ENCODE data around the gene HS3ST4.
"Not testable (repeated sequence)": the region's sequence is repeated elsewhere in the genome, so short reads cannot be mapped to it uniquely, and the experiment has no call there.

HS3ST4 gene

DNA sequence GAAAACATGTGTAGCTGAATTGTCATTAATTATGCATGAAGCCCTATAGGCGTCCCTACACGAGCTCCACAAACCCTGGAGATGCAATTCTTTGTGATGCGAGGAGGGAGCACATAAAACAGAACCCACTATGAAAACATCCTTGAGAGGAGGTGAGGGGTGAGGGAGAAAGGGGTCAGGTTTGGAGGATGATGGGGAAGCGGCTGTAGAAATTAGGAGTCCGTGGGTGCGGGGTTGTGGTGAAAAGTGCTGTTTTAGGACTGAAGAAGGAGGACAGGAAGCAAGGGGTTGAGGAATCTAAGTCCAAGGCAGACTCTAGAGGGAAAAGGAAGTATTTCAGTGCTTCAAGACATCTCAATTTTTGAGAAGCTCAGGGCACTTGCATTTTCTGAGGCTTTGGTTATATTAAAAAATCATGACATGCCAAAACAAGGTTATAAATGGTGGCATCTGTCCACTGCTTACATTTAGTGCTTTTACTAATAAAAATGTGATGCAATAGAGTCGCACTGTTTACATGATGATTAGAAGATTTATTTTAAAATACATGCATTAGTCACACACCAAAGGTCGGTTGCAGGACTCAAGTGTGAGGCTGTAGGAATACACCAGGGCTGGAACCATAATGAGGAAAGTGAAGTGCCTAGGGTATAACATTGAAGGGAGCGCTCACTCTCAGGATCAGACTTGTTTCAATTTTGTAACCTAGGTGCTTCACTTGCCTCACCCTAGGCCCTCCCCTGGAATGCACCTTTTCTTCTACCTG lies 379.5 kb downstream of the HS3ST4 start:
- no peak overlapping the region for H3K4me3 ChIP-seq (ENCODE audit: low read depth, low read length)
- no peak for TF ChIP-seq CTCF (IDR thresholded peaks at IDR 0.05; ENCODE audit: low read depth, low read length, missing control alignments)
- no peak for DNase-seq (ENCODE audit: low read depth)
- in situ Hi-C loops (cut with HindIII; ENCODE audit: low sequenced_read_pairs), result no loop called here

DNA sequence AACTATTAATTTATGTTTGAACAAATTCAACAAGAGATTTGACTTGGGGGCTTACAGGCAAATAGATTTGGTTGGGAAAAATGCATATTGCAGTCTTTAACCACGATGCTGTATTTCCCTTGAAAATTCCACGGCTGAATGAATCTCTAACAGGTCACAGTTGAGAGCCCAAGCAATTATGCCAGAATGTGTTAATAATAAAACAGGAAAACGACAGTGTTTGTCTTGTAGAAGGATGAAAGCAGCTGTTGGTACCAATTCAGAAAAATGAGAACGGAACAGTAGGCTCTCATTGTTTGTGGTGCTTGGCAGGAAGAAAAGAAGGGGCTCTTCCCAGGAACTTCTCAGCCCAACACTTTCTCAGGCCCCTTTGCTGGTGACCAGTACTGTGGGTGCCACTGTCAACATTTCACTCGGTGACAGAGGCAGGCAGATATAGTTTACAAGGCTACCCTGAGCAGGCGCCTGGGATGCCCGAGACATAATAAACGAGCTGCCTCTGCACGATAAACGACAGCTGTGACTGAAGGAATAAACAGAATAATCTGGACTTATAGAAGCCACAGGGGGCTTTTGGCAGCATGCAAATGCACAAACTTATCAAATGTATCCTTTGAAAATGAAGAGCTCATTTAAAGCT lies 387.1 kb downstream of the HS3ST4 start:
- no peak for DNase-seq (ENCODE audit: low read depth)
- in situ Hi-C loops (cut with HindIII; ENCODE audit: low sequenced_read_pairs), result no loop called here
- H3K4me3 ChIP-seq (ENCODE audit: low read depth, low read length), result no peak overlapping the region
- no peak for TF ChIP-seq CTCF (IDR thresholded peaks at IDR 0.05; ENCODE audit: low read depth, low read length, missing control alignments)

DNA sequence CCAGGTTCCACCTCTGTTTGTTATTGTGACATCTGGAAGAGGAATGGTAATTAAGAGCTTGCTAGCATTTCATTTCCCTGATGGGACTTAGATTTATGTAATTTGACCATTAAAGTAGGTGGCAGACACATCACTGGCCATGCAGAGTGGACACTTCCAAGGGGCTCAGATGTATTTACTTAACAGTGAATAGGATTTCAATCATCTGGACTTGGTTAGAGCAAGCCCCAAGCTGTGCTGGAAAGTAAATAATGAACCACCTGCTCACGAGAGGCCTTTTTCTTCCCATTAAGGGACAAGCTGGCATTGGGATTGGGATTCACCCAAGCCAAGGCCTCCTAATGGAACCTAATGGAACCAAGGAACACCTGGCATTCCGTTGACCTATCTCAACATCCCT lies 395.3 kb downstream of the HS3ST4 start:
- in situ Hi-C loops (cut with HindIII; ENCODE audit: low sequenced_read_pairs), result no loop called here
- TF ChIP-seq CTCF (IDR thresholded peaks at IDR 0.05; ENCODE audit: low read depth, low read length, missing control alignments), result no peak
- no peak for DNase-seq (ENCODE audit: low read depth)
- no peak overlapping the region for H3K4me3 ChIP-seq (ENCODE audit: low read depth, low read length)

DNA sequence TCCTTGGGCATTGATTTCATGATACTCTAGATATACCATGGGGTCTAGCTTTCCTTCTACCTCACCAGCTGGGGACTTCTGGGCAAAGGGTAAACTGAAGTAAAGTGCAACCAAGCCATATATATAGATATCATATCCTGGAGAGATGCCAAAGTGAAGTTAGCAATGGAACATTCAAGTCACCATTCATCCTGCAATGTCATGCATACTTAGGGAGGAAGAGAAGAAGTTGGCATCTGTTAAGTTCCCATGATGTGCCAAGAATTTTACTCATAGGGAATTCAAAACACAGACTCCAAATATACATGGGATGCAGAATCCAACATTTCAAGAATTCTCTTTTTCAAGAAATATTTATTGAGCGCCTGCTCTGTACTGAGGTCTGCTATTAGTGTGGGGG lies 399.8 kb downstream of the HS3ST4 start:
- TF ChIP-seq CTCF (IDR thresholded peaks at IDR 0.05; ENCODE audit: low read depth, low read length, missing control alignments), result no peak
- no peak for DNase-seq (ENCODE audit: low read depth)
- H3K4me3 ChIP-seq (ENCODE audit: low read depth, low read length), result no peak overlapping the region
- in situ Hi-C loops (cut with HindIII; ENCODE audit: low sequenced_read_pairs), result no loop called here

DNA sequence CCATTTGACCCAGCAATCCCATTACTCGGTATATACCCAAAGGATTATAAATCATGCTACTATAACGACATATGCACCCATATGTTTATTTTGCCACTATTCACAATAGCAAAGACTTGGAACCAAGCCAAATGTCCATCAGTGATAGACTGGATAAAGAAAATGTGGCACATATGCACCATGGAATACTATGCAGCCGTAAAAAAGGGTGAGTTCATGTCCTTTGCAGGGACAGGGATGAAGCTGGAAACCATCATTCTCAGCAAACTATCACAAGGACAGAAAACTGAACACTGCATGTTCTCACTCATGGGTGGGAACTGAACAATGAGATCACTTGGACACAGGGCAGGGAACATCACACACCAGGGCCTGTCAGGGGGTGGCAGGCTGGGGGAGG lies 406.4 kb downstream of the HS3ST4 start:
- not testable (repeated sequence) for H3K4me3 ChIP-seq (ENCODE audit: low read depth, low read length); DNase-seq (ENCODE audit: low read depth)

DNA sequence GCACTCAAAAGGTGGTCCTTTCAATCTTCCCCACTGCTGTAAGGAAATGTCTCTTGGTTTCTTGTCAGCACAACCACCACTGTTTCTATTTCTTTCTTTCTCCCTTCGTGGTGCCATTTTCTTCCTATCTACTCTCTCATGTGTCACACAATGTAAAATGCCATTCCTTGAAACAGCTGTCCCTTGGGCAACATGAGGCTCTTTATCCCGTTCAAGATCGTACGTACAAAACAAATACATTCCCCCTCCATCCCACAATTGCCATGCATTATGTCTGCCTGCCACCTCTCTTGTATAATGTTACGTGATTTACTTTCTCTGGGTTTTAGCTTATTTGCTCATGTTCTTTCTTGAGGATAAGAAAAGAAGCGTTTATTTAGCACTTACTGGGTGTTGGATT lies 410.6 kb downstream of the HS3ST4 start:
- in situ Hi-C loops (cut with HindIII; ENCODE audit: low sequenced_read_pairs), result no loop called here
- H3K4me3 ChIP-seq (ENCODE audit: low read depth, low read length), result no peak overlapping the region
- no peak for DNase-seq (ENCODE audit: low read depth)
- no peak for TF ChIP-seq CTCF (IDR thresholded peaks at IDR 0.05; ENCODE audit: low read depth, low read length, missing control alignments)

More for the DNA sequence above, 406.4 kb downstream of the HS3ST4 start:
- in situ Hi-C loops (cut with HindIII; ENCODE audit: low sequenced_read_pairs), result not testable (repeated sequence)

- in situ Hi-C loops (cut with HindIII; ENCODE audit: low sequenced_read_pairs), result no loop called here
- no peak overlapping the region for H3K4me3 ChIP-seq (ENCODE audit: low read depth, low read length)
- TF ChIP-seq CTCF (IDR thresholded peaks at IDR 0.05; ENCODE audit: low read depth, low read length, missing control alignments), result no peak
- no peak for DNase-seq (ENCODE audit: low read depth)
These were observed 417.2 kb downstream of the HS3ST4 start for GRCh38 chr16:26108836-26109505.
